SK-N-SH (cell line): Measurements from ENCODE around the gene BMPR1A.

ENCODE experiments used
- NFIC ChIP-seq: IDR thresholded peaks from 2 replicates; pipeline ENCODE4 v1.4.0; 2012; ENCODE audit warnings: borderline replicate concordance
- POLR2AphosphoS5 ChIP-seq: IDR thresholded peaks from 2 replicates; pipeline ENCODE4 v1.6.1; 2012; ENCODE audit warnings: low read depth, low read length
- TF ChIP-seq, protein P1 (sequence below): fragments of 200-600 bp; sonication (generic); IDR thresholded peaks from 2 replicates; pipeline ENCODE4 v1.6.1; 2017; ENCODE audit warnings: antibody characterized with exemption, mild to moderate bottlenecking, moderate library complexity

DNA sequence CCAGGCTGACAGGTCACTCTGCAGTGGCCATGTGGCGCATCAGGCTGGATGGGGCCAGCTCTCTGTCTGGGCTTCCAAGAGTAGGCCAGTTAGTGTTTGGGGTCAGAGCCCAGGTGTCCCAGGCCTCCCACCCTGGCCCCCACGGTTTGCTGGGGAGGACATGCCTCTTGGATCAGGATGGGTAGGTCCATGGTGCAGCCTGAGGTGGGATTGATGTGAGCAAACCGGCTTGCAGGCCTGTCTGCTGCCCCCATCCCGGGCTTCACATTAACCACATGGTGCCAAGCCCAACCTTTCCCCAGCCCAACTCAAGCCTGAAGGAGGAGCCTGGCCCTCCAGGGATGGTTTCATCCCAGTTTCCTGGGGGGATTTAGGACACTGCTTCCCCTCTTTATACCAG lies 48.9 kb upstream of the BMPR1A start:
- TF ChIP-seq, protein P1, sequence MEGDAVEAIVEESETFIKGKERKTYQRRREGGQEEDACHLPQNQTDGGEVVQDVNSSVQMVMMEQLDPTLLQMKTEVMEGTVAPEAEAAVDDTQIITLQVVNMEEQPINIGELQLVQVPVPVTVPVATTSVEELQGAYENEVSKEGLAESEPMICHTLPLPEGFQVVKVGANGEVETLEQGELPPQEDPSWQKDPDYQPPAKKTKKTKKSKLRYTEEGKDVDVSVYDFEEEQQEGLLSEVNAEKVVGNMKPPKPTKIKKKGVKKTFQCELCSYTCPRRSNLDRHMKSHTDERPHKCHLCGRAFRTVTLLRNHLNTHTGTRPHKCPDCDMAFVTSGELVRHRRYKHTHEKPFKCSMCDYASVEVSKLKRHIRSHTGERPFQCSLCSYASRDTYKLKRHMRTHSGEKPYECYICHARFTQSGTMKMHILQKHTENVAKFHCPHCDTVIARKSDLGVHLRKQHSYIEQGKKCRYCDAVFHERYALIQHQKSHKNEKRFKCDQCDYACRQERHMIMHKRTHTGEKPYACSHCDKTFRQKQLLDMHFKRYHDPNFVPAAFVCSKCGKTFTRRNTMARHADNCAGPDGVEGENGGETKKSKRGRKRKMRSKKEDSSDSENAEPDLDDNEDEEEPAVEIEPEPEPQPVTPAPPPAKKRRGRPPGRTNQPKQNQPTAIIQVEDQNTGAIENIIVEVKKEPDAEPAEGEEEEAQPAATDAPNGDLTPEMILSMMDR = no peak
- TF ChIP-seq POLR2AphosphoS5 = no peak
- no peak for TF ChIP-seq NFIC
